ENCODE results near the gene ARL14EP. TPM values are rescaled to one million over a fixed set of nuclear protein-coding genes. Genes with fewer than 3 reads are reported as not detected.

ARL14EP gene
- total and polyA plus RNA-seq, 2 of the 8 experiments (the other 6 are each of a cell fraction or from before 2014, with no cell fraction given) = 14.3 to 29.6 TPM

GRCh38 chr11:30350384-30350783, 27.5 kb downstream of the ARL14EP start:
- Histone ChIP-seq H4K8ac (ENCODE audit: extremely low read depth, insufficient read depth, low read length) (no peak overlapping the region), H3K23me2 (ENCODE audit: low read depth, low read length) (no peaks in the 10 kb centered on the region), H4K5ac (ENCODE audit: insufficient read length, low read depth, low read length) (no peak overlapping the region), H3K79me1 (ENCODE audit: low read depth, low read length) (no peaks in the 10 kb centered on the region), H3K14ac (ENCODE audit: insufficient read length) (no peak overlapping the region), H3K23ac (ENCODE audit: insufficient read length) (no peak overlapping the region), H2BK5ac (ENCODE audit: low read depth, low read length) (no peak overlapping the region), H4K20me1 (replicated peaks in 1 of 2; ENCODE audit: control insufficient read depth in 1 of 2, insufficient read depth in 2 of 2, low read length in 2 of 2) (no peaks in the 10 kb centered on the region), H3K4ac (replicated peaks; ENCODE audit: insufficient read length, low read depth, low read length) (no peak overlapping the region), H3K4me3 (ENCODE audit: extremely low read depth in 1 of 4, insufficient read depth in 2 of 4, low read depth in 3 of 4, low read length in 4 of 4) (no peak overlapping the region), H3K27ac (ENCODE audit: low read depth, low read length) (no peak overlapping the region), H3K36me3 (ENCODE audit: control insufficient read depth in 2 of 4, insufficient read depth in 4 of 4, low read length in 3 of 4) (no peaks in the 10 kb centered on the region), H3K9me3 (ENCODE audit: insufficient read depth in 2 of 2, low read depth in 1 of 2, low read length in 1 of 2) (peaks cover 0 to 3% of the 10 kb centered on the region in 2 experiments; a peak in 1 of 4 replicates), H2AK5ac (ENCODE audit: low read depth, low read length) (no peak overlapping the region), H3K4me1 (replicated peaks in 1 of 4; ENCODE audit: control insufficient read depth in 3 of 4, insufficient read depth in 4 of 4, low read length in 3 of 4) (no peaks in the 10 kb centered on the region), H3K9ac (replicated peaks in 1 of 4; ENCODE audit: extremely low read depth in 1 of 4, low read depth in 3 of 4, low read length in 3 of 4) (no peak overlapping the region), H3K56ac (replicated peaks; ENCODE audit: insufficient read length, low read depth, low read length) (no peak overlapping the region), H3K4me2 (ENCODE audit: insufficient read depth in 1 of 2, low read depth in 2 of 2, low read length in 2 of 2) (no peak overlapping the region), H3K27me3 (replicated peaks in 1 of 4; ENCODE audit: control insufficient read depth in 3 of 4, extremely low read depth in 1 of 4, insufficient read depth in 3 of 4, low read length in 3 of 4) (no peaks in the 10 kb centered on the region), H3K79me2 (ENCODE audit: control insufficient read depth in 1 of 2, insufficient read depth in 2 of 2, low read length in 2 of 2) (no peaks in the 10 kb centered on the region), H2BK15ac (ENCODE audit: low read length) (no peak overlapping the region), H2BK120ac (replicated peaks; ENCODE audit: low read depth, low read length) (no peak overlapping the region), H2BK12ac (ENCODE audit: low read depth, low read length) (no peak overlapping the region), H4K91ac (replicated peaks; ENCODE audit: insufficient read length, low read length) (no peak overlapping the region), H2AFZ (ENCODE audit: low read length) (no peak overlapping the region), H2BK20ac (ENCODE audit: low read length) (no peak overlapping the region), H3K18ac (ENCODE audit: extremely low read depth, low read length) (no peak overlapping the region)
- DNase-seq (ENCODE audit: low read depth in 1 of 2, low spot score in 2 of 2) (no peak), FAIRE-seq (no peak)
- no peak for TF ChIP-seq NANOG (IDR thresholded peaks at IDR 0.05; ENCODE audit: insufficient read depth, low read depth, low read length, poor library complexity, severe bottlenecking)
- CTCF ChIA-PET (ENCODE audit: partially characterized antibody) = interaction anchor here (0.6 to 1.5 kb wide), 2 partner anchors 564 to 945 kb away, joined by 3 read pairs; no protein-coding TSS in a partner anchor
- 82% methylated on average over 3 of the region's 3 CpGs; no CpG with 5 or more reads in 1 of the 2 experiments for WGBS, 2 experiments (ENCODE audit: extremely low coverage in 1 of 2, insufficient coverage in 1 of 2, insufficient read length in 1 of 2, insufficient replicate concordance in 2 of 2, low coverage in 1 of 2, low lambda C conversion rate in 2 of 2, missing lambda C conversion rate in 1 of 2)
- POLR2A ChIA-PET (ENCODE audit: partially characterized antibody) = no interaction called here

Measured in H1 (cell line).